HepG2 (cell line): ENCODE measurements around the gene RABEPK. TPM values are rescaled to one million over a fixed set of nuclear protein-coding genes. Genes with fewer than 3 reads are reported as not detected.
A peak's percentile ranks its signal among the peaks of the same experiment; 100 is the strongest.

Experiments
- ATM ChIP-seq: fragments of 450-650 bp; IDR thresholded peaks from 2 replicates; pipeline ENCODE4 v1.7.1; 2017; ENCODE audit warnings: mild to moderate bottlenecking, borderline replicate concordance
- DPF2 ChIP-seq: sonication (generic); formaldehyde crosslinking; IDR thresholded peaks from 2 replicates; pipeline ENCODE4 v1.4.0; 2020; ENCODE audit warnings: mild to moderate bottlenecking, low read depth, missing genetic modification reagents, borderline replicate concordance
- GATA4 ChIP-seq: sonication (generic); IDR thresholded peaks from 2 replicates; pipeline ENCODE4 v1.6.1; 2016; ENCODE audit warnings: antibody characterized with exemption, low read depth, borderline replicate concordance
- HMG20B ChIP-seq: conservative IDR thresholded peaks from 2 replicates; pipeline ENCODE4 v1.6.1; 2016; ENCODE audit warnings: missing genetic modification reagents, missing compliant biosample characterization
- KAT8 ChIP-seq: IDR thresholded peaks from 2 replicates; pipeline ENCODE4 v1.6.1; 2016; ENCODE audit warnings: missing genetic modification reagents, missing compliant biosample characterization
- KDM6A ChIP-seq: IDR thresholded peaks from 2 replicates; pipeline ENCODE4 v1.6.1; 2016; ENCODE audit warnings: low read depth
- KLF12 ChIP-seq: sonication (generic); formaldehyde crosslinking; IDR thresholded peaks from 2 replicates; pipeline ENCODE4 v1.4.0; 2020; ENCODE audit warnings: missing genetic modification reagents, borderline replicate concordance
- KMT2A ChIP-seq: sonication (generic); formaldehyde crosslinking; IDR thresholded peaks from 2 replicates; pipeline ENCODE4 v1.4.0; 2020; ENCODE audit warnings: missing genetic modification reagents
- MIER3 ChIP-seq: IDR thresholded peaks from 2 replicates; pipeline ENCODE4 v1.6.1; 2016; ENCODE audit warnings: missing compliant biosample characterization, borderline replicate concordance
- NFIC ChIP-seq: IDR thresholded peaks from 2 replicates; pipeline ENCODE4 v1.6.1; 2012; ENCODE audit warnings: mild to moderate bottlenecking, low read length, inconsistent platforms
- NPAS2 ChIP-seq: sonication (generic); formaldehyde crosslinking; IDR thresholded peaks from 2 replicates; pipeline ENCODE4 v1.8.0; 2022; ENCODE audit warnings: mild to moderate bottlenecking, missing genetic modification reagents, borderline replicate concordance
- PAX8 ChIP-seq: sonication (generic); formaldehyde crosslinking; IDR thresholded peaks from 2 replicates; pipeline ENCODE4 v1.8.0; 2022; ENCODE audit warnings: mild to moderate bottlenecking, missing genetic modification reagents, borderline replicate concordance
- REXO4 ChIP-seq: sonication (generic); formaldehyde crosslinking; IDR thresholded peaks from 2 replicates; pipeline ENCODE4 v1.8.0; 2022; ENCODE audit warnings: missing genetic modification reagents, mild to moderate bottlenecking, borderline replicate concordance
- SP4 ChIP-seq: sonication (generic); formaldehyde crosslinking; IDR thresholded peaks from 2 replicates; pipeline ENCODE4 v1.8.1; 2023; ENCODE audit warnings: mild to moderate bottlenecking, missing genetic modification reagents
- TCF12 ChIP-seq, 2 experiments: fragments of 450-650 bp in 1 of 2; sonication (generic) in 1 of 2; formaldehyde crosslinking in 1 of 2; IDR thresholded peaks; 2 replicates each; pipeline versions ENCODE4 v1.6.1 to v1.8.0; 2017 to 2022; ENCODE audit warnings: antibody characterized with exemption in 1 of 2, mild to moderate bottlenecking in 1 of 2, missing genetic modification reagents in 1 of 2, moderate library complexity in 1 of 2
- TCF7L2 ChIP-seq: IDR thresholded peaks from 2 replicates; pipeline ENCODE4 v1.6.1; 2011; ENCODE audit warnings: mild to moderate bottlenecking, low read depth, low read length, moderate library complexity
- U2AF1 ChIP-seq: fragments of 200-400 bp; formaldehyde crosslinking; optimal IDR thresholded peaks from 2 replicates; pipeline ENCODE3; 2017; ENCODE audit warnings: mild to moderate bottlenecking, low read depth, low read length
- WIZ ChIP-seq: sonication (generic); formaldehyde crosslinking; IDR thresholded peaks from 2 replicates; pipeline ENCODE4 v1.5.1; 2020; ENCODE audit warnings: mild to moderate bottlenecking, missing genetic modification reagents
- XBP1 ChIP-seq: sonication (generic); formaldehyde crosslinking; IDR thresholded peaks from 2 replicates; pipeline ENCODE4 v1.5.0; 2020; ENCODE audit warnings: missing genetic modification reagents
- ZBTB3 ChIP-seq: sonication (generic); formaldehyde crosslinking; IDR thresholded peaks from 2 replicates; pipeline ENCODE4 v1.4.0; 2020; ENCODE audit warnings: low read depth, mild to moderate bottlenecking, moderate library complexity, missing genetic modification reagents, borderline replicate concordance
- ZC3H4 ChIP-seq: sonication (generic); formaldehyde crosslinking; IDR thresholded peaks from 2 replicates; pipeline ENCODE4 v1.4.0; 2020; ENCODE audit warnings: missing genetic modification reagents, borderline replicate concordance
- ZNF253 ChIP-seq: sonication (generic); formaldehyde crosslinking; IDR thresholded peaks from 2 replicates; pipeline ENCODE4 v1.8.0; 2022; ENCODE audit warnings: mild to moderate bottlenecking, missing genetic modification reagents, borderline replicate concordance
- ZNF362 ChIP-seq: sonication (generic); formaldehyde crosslinking; IDR thresholded peaks from 2 replicates; pipeline ENCODE4 v1.4.0; 2020; ENCODE audit warnings: missing genetic modification reagents, mild to moderate bottlenecking, borderline replicate concordance
- ZNF496 ChIP-seq: sonication (generic); formaldehyde crosslinking; IDR thresholded peaks from 2 replicates; pipeline ENCODE4 v1.8.1; 2023; ENCODE audit warnings: mild to moderate bottlenecking, moderate library complexity, missing genetic modification reagents; ENCODE audit not compliant: insufficient replicate concordance
- ZNF501 ChIP-seq: sonication (generic); formaldehyde crosslinking; IDR thresholded peaks from 2 replicates; pipeline ENCODE4 v1.5.1; 2020; ENCODE audit warnings: mild to moderate bottlenecking, moderate library complexity, missing genetic modification reagents
- ZNF546 ChIP-seq: sonication (generic); formaldehyde crosslinking; conservative IDR thresholded peaks from 2 replicates; pipeline ENCODE4 v1.8.1; 2023; ENCODE audit warnings: mild to moderate bottlenecking, missing genetic modification reagents
- ZNF558 ChIP-seq: sonication (generic); formaldehyde crosslinking; IDR thresholded peaks from 2 replicates; pipeline ENCODE4 v1.9.0; 2022; ENCODE audit warnings: mild to moderate bottlenecking, missing genetic modification reagents, borderline replicate concordance
- ZNF761 ChIP-seq: sonication (generic); formaldehyde crosslinking; conservative IDR thresholded peaks from 2 replicates; pipeline ENCODE4 v1.4.0; 2020; ENCODE audit warnings: mild to moderate bottlenecking, missing genetic modification reagents
- ZNF878 ChIP-seq: sonication (generic); formaldehyde crosslinking; IDR thresholded peaks from 2 replicates; pipeline ENCODE4 v1.8.1; 2023; ENCODE audit warnings: mild to moderate bottlenecking, missing genetic modification reagents, moderate library complexity
- polyA plus RNA-seq, 8 experiments: library from polyadenylated mRNA; depleted of rRNA in 3 of 8; stranded (reverse) in 7 of 8; unstranded in 1 of 8; fragments of >200 nt; fragmentation: Illumina TruSeq in 4 of 8; extraction: Trizol in 4 of 8; gene quantifications; 2 replicates each; pipeline versions ENCODE4 v1.2.1 to v1.2.3, GENCODE V29; 2011 to 2016; ENCODE audit warnings: low read depth in 4 of 8, missing spikeins in 1 of 8, mixed read lengths in 1 of 8; ENCODE audit not compliant: insufficient read depth in 1 of 8
- total RNA-seq, 5 experiments: library from RNA; depleted of rRNA; stranded (reverse); fragments of >200 nt; fragmentation: Illumina TruSeq; extraction: Trizol; gene quantifications; 2 replicates each; pipeline ENCODE4 v1.2.3, GENCODE V29; 2016; ENCODE audit warnings: low read depth in 1 of 5

RABEPK gene
- total and polyA plus RNA-seq, 2 of the 13 experiments (the other 11 are each of a cell fraction or from before 2014, with no cell fraction given), result 75.5 to 90.0 TPM

GRCh38 chr9:125261501-125262293 lies 61.4 kb downstream of the RABEPK start, which contains the start of gene GAPVD1 (continued):
- no peak for TF ChIP-seq HMG20B (CRISPR knock-in tag)
- TF ChIP-seq SP4 (CRISPR knock-in tag), result no peak
- peak; percentile 89; the same call in 1 of the 2 replicates for TF ChIP-seq ZNF558 (CRISPR knock-in tag)
- no peak for TF ChIP-seq XBP1 (CRISPR knock-in tag)
- TF ChIP-seq ZBTB3 (CRISPR knock-in tag), result peak; percentile 64; the same call in 1 of the 2 replicates
- peak; percentile 99 for TF ChIP-seq PAX8 (CRISPR knock-in tag)
- TF ChIP-seq REXO4 (CRISPR knock-in tag), result no peak
- no peak for TF ChIP-seq TCF7L2
- peak; percentile 93 for TF ChIP-seq KAT8 (CRISPR knock-in tag)
- 0 out of 2 replicates have a peak, but pooled peaks have one; percentile 55 for TF ChIP-seq ZNF546 (CRISPR knock-in tag)
- TF ChIP-seq WIZ (CRISPR knock-in tag), result no peak
- peak; percentile 56; the same call in 1 of the 2 replicates for TF ChIP-seq ZNF362 (CRISPR knock-in tag)
- TF ChIP-seq ZC3H4, result no peak
- TF ChIP-seq DPF2, result no peak
- TF ChIP-seq MIER3 (CRISPR knock-in tag), result peak; percentile 11; the same call in 1 of the 2 replicates
- no peak for TF ChIP-seq ZNF496 (CRISPR knock-in tag)
- TF ChIP-seq KLF12 (CRISPR knock-in tag), result no peak
- peak; percentile 95 for TF ChIP-seq ZNF501 (CRISPR knock-in tag)
- TF ChIP-seq KMT2A (CRISPR knock-in tag), result peak; percentile 60; the same call in 1 of the 2 replicates
- TF ChIP-seq U2AF1, result no peak
- no peak for TF ChIP-seq NFIC
- peak; percentile 77; the same call in 1 of the 2 replicates for TF ChIP-seq ZNF761 (CRISPR knock-in tag)
- no peak for TF ChIP-seq ATM
- TF ChIP-seq KDM6A (CRISPR knock-in tag), result 0 out of 2 replicates have a peak, but pooled peaks have one; percentile 5
- TF ChIP-seq ZNF878 (CRISPR knock-in tag), result no peak; the same call in 1 of the 2 replicates
- TF ChIP-seq NPAS2 (CRISPR knock-in tag), result no peak
- no peak for TF ChIP-seq TCF12 (IDR thresholded peaks at IDR 0.05)
- peak; percentile 25; the same call in 1 of the 2 replicates for TF ChIP-seq TCF12 (CRISPR knock-in tag; IDR thresholded peaks at IDR 0.05)
- TF ChIP-seq ZNF253 (CRISPR knock-in tag), result no peak
- TF ChIP-seq GATA4, result 0 out of 2 replicates have a peak, but pooled peaks have one; percentile 18
